ENCODE results near the gene RNF220.

Gene RNF220

DNA sequence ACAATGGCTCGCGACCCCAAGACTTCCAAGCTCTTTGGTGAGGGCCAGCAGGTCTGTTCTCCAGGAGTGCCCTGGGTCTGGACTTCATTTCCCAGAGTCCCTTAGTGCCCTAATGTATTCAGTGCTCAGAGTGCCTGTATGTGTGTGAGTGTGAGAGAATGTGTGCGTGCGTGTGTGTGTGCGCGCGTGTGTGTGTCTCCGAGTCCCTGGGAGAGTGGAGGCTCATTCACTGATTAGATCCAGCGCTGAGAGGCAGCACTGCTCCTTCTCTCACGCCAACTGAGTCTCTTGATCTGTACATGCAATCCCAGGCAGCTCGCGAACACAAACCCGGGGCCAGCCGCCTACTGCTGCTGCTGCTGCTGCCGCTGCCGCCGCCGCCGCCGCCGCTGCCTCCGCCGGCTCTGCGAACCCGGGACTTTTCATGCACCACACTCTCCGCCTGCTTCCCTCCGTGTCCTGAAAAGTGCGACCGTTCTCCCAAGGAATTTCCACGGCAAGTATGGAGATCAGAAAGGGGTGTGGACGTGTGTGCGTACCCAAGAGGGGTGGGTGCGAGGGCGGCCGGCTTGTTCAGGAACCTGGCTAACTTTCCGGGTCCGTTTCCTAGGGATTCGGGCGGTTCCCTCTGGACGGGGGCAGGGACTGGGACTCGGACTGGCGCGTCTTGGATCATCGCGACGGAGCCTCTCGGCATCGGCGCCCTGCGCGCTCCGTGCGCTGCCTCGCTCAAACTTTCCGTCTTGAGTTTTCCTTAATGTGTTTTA lies at the start of gene RNF220:
RNF220 (plus strand) TSS at position 225 of the 767 bp plus-strand sequence.
- H3K4me3 ChIP-seq (ENCODE audit: low read length) = peak within 1 kb of the TSS; percentile 66
- H3K9ac ChIP-seq (ENCODE audit: low read length) = no peak within 1 kb of the TSS
- H3K27me3 ChIP-seq (ENCODE audit: control insufficient read depth, insufficient read depth, low read length) = peaks cover 65% of the 10 kb centered on the region
- no peaks in the 10 kb centered on the region for H3K36me3 ChIP-seq (ENCODE audit: control insufficient read depth, insufficient read depth, low read length)
- H3K4me1 ChIP-seq (ENCODE audit: control insufficient read depth, insufficient read depth, low read length) = peaks cover 7% of the 10 kb centered on the region
- H3K27ac ChIP-seq (ENCODE audit: low read depth, low read length) = no peak within 1 kb of the TSS

DNA sequence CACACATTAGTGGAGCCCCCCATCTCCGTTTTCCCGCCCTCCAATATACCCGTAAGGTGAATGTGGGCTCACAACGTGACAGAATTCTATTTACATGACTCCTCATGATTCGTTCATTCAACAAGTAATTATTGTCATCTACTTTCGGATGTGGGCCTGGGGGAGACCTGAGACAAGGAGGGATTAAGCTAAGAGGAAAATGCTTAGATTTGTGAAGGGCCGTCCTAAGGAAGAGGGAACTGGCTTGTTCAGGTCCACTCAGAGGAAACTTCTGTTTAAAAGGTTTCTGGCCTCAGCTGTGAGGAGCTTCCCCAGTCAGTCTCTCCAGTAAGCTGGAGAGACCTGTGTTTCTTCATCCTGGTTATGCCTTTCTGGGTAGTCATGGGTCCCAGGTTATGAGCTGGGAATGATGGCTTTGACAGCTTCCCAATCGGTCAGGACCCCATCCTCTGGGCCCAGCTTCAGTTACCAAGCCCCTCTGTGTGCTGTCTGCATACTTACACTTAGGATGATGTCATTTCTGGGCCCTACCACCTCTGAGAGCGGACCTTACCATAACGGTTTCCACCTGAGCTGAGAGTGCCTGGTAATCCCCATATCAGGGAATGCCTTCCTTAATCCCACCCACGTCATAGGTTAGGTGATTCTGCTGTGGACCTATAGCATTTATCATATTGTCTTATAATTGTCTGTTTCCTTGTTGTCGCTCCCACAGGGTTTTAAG lies 49.3 kb upstream of the RNF220 start:
- H3K9ac ChIP-seq (ENCODE audit: low read length) = no peak overlapping the region
- no peak overlapping the region for H3K27ac ChIP-seq (ENCODE audit: low read depth, low read length)
- no peak overlapping the region for H3K4me3 ChIP-seq (ENCODE audit: low read length)
- H3K4me1 ChIP-seq (ENCODE audit: control insufficient read depth, insufficient read depth, low read length) = peaks cover 4% of the 10 kb centered on the region
- H3K27me3 ChIP-seq (ENCODE audit: control insufficient read depth, insufficient read depth, low read length) = no peaks in the 10 kb centered on the region
- no peaks in the 10 kb centered on the region for H3K36me3 ChIP-seq (ENCODE audit: control insufficient read depth, insufficient read depth, low read length)

DNA sequence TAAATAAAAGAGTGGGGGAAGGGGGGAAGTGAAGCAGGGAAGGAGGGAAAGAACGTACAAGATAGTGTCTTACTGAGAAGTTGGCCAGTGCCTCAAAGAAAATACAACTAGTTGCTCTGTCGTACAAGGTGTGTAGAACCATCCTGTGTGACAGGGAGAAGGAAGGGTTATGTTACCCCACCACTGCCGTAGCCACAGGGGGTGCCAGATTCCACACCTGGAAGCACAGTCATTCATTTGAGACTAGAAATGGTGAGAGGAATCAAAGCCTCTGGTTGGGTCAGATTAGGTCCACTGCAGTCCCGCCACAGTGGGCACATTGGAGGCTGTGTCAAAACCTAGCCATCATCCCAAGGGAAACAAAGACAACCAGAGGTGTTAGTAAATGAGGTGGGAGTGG lies 47.3 kb upstream of the RNF220 start:
- Histone ChIP-seq H3K9ac (ENCODE audit: low read length) (no peak overlapping the region), H3K4me1 (ENCODE audit: control insufficient read depth, insufficient read depth, low read length) (peaks cover 4% of the 10 kb centered on the region), H3K4me3 (ENCODE audit: low read length) (no peak overlapping the region), H3K27ac (ENCODE audit: low read depth, low read length) (no peak overlapping the region), H3K36me3 (ENCODE audit: control insufficient read depth, insufficient read depth, low read length) (no peaks in the 10 kb centered on the region), H3K27me3 (ENCODE audit: control insufficient read depth, insufficient read depth, low read length) (no peaks in the 10 kb centered on the region)

DNA sequence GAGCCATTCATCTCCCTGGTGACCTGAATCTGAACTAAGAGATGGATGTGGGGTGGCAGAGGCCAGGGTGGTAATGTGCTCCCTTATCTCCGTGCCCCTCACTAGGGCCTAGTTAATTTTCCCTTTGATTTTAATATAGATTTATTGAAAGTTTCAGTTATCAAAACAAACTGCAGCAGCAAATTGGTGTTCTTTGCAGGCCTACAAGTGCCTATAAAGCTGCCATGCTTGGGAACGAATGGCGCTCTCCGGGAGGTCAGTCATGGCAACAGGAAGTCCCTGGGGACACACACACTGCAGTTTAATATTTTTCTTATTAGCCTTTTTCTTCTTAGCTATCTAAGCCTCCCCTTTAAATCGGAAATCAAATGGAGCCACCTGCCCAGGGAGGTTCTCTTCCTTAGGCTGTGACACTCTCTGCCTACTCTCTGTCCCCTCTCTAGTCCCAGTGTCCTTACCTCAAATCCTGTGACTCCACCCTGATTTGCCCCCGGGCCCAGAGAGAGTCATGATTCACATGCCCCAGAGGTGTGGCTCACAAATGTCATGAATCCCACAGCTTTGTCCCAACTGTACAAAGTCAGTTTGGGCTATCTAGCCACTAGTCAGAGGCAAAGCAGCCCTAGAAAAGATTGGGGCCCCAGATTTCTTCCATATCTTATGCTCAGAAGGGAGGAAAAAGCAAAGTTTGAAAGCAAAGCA lies 45.7 kb upstream of the RNF220 start:
- Histone ChIP-seq H3K4me3 (ENCODE audit: low read length) (no peak overlapping the region), H3K27ac (ENCODE audit: low read depth, low read length) (no peak overlapping the region), H3K36me3 (ENCODE audit: control insufficient read depth, insufficient read depth, low read length) (no peaks in the 10 kb centered on the region), H3K4me1 (ENCODE audit: control insufficient read depth, insufficient read depth, low read length) (no peaks in the 10 kb centered on the region), H3K9ac (ENCODE audit: low read length) (no peak overlapping the region), H3K27me3 (ENCODE audit: control insufficient read depth, insufficient read depth, low read length) (no peaks in the 10 kb centered on the region)

DNA sequence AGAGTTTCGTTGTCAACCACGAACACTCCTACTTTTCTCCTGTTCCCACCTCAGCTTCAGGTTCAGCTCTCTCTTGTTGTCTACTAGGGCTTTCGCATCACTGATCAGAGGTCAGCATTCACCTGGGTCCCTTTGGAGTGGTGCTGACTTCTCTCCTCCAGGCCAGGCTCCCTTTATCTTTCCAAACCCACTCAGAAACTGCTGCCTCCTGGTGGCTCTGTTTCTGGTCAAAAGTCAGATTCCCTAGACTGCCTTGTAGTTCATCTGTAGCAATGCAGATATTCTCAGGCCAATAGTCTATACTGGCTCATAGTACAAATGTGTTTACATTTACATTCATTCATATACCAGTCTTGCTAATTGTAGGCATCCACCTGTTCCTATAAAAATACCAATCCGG lies 43.6 kb upstream of the RNF220 start:
- no peaks in the 10 kb centered on the region for H3K4me1 ChIP-seq (ENCODE audit: control insufficient read depth, insufficient read depth, low read length)
- no peak overlapping the region for H3K27ac ChIP-seq (ENCODE audit: low read depth, low read length)

DNA sequence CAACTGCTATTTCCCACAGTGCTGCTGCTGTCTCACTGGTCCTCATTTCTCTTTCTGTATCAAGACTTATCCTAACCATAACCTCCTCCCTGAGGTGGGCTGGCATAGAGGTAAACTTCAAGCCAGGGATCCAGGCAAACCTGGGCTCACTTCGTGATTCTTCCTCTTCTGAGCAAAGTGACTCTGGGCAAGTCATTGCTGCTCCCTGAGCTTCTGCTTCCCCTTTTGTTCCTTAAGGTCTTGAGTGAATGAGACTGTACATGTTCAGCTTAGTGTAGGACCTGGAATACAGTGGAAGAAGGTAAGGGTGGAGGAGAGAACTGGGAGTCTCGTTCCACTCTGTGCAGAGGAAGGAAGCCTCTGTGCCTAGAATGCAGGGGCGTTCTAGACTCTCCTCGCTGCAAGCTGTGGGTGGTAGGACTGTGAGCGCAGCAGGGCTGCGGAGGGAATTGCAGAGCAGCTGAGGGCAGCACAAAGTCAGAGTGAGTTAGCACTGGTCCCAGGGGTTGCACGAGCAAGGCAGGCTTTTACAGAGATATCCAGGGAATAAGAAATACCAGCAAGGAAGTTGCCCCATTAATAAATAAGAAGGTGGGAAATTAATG lies 38.6 kb upstream of the RNF220 start:
- Histone ChIP-seq H3K36me3 (ENCODE audit: control insufficient read depth, insufficient read depth, low read length) (no peaks in the 10 kb centered on the region), H3K27ac (ENCODE audit: low read depth, low read length) (no peak overlapping the region), H3K27me3 (ENCODE audit: control insufficient read depth, insufficient read depth, low read length) (no peaks in the 10 kb centered on the region), H3K9ac (ENCODE audit: low read length) (no peak overlapping the region), H3K4me3 (ENCODE audit: low read length) (no peak overlapping the region), H3K4me1 (ENCODE audit: control insufficient read depth, insufficient read depth, low read length) (no peaks in the 10 kb centered on the region)

More for the DNA sequence above, 43.6 kb upstream of the RNF220 start:
- H3K4me3 ChIP-seq (ENCODE audit: low read length) = no peak overlapping the region
- H3K36me3 ChIP-seq (ENCODE audit: control insufficient read depth, insufficient read depth, low read length) = no peaks in the 10 kb centered on the region
- no peak overlapping the region for H3K9ac ChIP-seq (ENCODE audit: low read length)
- no peaks in the 10 kb centered on the region for H3K27me3 ChIP-seq (ENCODE audit: control insufficient read depth, insufficient read depth, low read length)

DNA sequence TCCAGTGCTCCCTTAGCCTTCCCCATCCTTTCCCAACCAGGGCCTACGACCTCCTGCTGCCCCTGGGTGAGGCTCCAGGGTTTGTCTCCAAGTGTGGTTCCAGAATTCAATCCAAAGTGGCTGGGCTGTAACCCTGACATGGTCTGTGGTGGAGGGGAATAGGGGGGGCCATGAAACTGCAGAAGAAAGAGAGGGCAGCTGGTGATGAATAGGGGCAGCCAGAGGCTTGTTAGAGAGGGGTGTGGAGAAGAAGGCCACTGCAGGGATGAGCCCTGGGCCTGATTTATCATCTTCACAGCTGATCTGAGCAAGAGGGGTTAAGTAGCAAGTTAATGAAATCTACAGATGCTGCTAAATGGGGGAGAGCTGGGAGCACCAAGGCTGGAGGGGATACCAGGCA lies 37.1 kb upstream of the RNF220 start:
- no peaks in the 10 kb centered on the region for H3K4me1 ChIP-seq (ENCODE audit: control insufficient read depth, insufficient read depth, low read length)
- no peak overlapping the region for H3K27ac ChIP-seq (ENCODE audit: low read depth, low read length)
- H3K4me3 ChIP-seq (ENCODE audit: low read length) = no peak overlapping the region
- no peaks in the 10 kb centered on the region for H3K27me3 ChIP-seq (ENCODE audit: control insufficient read depth, insufficient read depth, low read length)
- H3K9ac ChIP-seq (ENCODE audit: low read length) = no peak overlapping the region
- no peaks in the 10 kb centered on the region for H3K36me3 ChIP-seq (ENCODE audit: control insufficient read depth, insufficient read depth, low read length)

DNA sequence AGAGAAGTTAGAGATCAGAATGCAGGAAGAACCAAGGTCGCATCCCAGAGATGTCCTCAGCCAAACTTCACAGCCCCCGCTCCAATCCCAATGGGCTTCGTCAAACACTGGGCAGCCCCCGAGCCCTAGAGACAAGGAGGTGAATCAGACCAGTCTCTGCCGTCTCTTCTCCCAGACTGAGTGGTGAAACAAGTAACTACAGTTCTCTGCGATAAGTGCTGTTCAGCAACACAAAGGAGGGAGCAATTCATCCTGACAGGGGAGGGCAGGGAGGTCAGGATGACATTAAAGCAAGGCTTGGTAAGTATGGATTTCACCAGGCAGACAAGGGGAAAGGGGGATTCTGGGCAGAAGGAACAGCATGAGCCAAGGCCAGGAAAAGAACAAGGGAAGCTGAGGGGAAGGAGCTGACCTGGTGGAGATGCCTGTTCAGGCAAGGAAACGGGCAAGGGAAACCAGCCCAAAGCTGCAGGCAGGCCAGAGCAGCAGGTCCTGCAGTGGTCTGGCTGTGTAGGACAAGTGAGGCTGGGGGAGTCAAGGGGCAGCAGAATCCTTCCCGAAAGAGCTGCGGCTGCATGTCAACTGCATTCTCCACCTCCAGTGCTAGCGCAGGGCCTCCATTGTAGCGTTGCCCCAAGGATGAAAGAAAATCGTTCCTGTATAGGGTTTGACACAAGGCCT lies 36.4 kb upstream of the RNF220 start:
- Histone ChIP-seq H3K4me1 (ENCODE audit: control insufficient read depth, insufficient read depth, low read length) (no peaks in the 10 kb centered on the region), H3K27ac (ENCODE audit: low read depth, low read length) (no peak overlapping the region), H3K27me3 (ENCODE audit: control insufficient read depth, insufficient read depth, low read length) (no peaks in the 10 kb centered on the region), H3K9ac (ENCODE audit: low read length) (no peak overlapping the region), H3K4me3 (ENCODE audit: low read length) (no peak overlapping the region), H3K36me3 (ENCODE audit: control insufficient read depth, insufficient read depth, low read length) (no peaks in the 10 kb centered on the region)

DNA sequence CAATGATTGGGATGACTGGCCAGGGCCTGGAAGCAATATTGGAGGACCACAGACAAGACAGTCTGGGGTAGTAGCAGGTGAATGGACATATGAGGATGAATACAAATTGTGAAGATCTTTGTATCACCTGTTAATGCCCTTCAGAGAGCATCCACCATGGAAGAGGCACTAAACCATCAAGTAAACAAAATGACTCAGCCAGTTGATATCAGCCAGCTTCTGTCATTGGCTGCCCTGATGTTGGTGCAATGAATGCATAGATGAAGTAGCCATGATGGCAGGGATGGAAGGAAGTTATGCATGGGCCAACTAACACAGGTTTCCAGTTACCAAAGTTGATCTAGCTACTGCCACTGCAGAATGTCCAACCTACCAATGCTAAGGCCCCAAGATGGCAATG lies 33.8 kb upstream of the RNF220 start:
- no peak overlapping the region for H3K9ac ChIP-seq (ENCODE audit: low read length)
- no peaks in the 10 kb centered on the region for H3K27me3 ChIP-seq (ENCODE audit: control insufficient read depth, insufficient read depth, low read length)
- H3K4me1 ChIP-seq (ENCODE audit: control insufficient read depth, insufficient read depth, low read length) = no peaks in the 10 kb centered on the region
- H3K36me3 ChIP-seq (ENCODE audit: control insufficient read depth, insufficient read depth, low read length) = no peaks in the 10 kb centered on the region
- no peak overlapping the region for H3K4me3 ChIP-seq (ENCODE audit: low read length)
- no peak overlapping the region for H3K27ac ChIP-seq (ENCODE audit: low read depth, low read length)

DNA sequence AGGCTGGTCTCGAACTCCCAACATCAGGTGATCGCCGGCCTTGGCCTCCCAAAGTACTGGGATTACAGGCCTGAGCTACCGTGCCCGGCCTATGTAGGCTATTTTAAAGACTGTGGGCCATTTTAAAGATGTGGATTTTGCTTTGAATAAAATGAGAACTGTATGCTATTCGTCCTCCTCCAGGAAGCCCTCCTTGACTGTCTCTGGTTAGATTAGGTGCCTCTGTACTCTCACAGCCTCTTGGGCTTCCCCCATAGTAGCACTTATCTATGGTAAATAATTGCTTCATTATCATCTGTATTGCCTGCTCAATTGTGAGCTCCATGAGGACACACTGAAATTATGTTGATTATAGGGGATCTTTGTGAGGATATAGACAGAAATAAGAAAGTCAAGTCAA lies 29.5 kb upstream of the RNF220 start:
- no peak overlapping the region for H3K9ac ChIP-seq (ENCODE audit: low read length)
- H3K27ac ChIP-seq (ENCODE audit: low read depth, low read length) = no peak overlapping the region
- no peak overlapping the region for H3K4me3 ChIP-seq (ENCODE audit: low read length)
- H3K4me1 ChIP-seq (ENCODE audit: control insufficient read depth, insufficient read depth, low read length) = no peaks in the 10 kb centered on the region
- H3K27me3 ChIP-seq (ENCODE audit: control insufficient read depth, insufficient read depth, low read length) = no peaks in the 10 kb centered on the region
- H3K36me3 ChIP-seq (ENCODE audit: control insufficient read depth, insufficient read depth, low read length) = no peaks in the 10 kb centered on the region

DNA sequence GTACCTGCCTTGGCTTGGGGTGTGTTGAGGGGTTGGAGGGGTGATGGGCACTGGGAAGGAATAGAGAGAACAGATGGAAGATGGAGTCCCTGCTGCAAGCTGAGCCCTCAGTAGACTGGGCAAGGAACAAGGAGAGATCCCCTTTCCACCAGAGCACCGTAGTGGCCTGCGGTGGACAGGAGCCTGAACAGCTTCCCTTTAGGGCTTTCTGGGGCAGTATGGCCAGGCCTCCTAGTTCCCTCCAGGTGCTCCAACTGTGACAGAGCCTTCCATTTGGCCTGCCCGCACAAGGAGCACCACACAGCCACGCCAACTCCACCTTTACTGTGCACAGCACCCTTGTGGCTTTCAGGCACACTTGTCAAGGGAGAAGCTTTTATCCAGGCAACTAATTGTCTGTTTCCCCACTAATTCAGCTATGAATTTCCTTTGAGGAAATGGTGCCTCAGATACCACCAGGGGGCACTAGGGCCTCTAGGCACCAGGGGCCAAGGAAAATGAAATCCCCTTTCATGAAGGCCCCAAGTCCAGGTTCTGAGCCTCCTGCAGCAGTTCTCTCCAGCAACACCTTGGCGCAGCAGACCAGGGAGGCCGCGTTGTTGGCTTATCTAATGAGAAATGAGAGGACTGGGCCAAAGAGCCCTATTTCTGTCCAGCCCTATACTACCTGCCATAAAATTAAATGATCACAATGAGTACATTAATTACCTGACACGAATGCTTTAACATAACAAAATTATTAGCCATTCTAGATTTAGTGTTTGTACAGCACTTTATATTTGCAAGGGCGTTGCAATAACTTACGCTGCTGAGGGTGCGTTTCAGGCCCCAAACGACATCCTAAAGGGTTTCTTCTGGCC lies 26.9 kb upstream of the RNF220 start:
- no peaks in the 10 kb centered on the region for H3K36me3 ChIP-seq (ENCODE audit: control insufficient read depth, insufficient read depth, low read length)
- no peak overlapping the region for H3K4me3 ChIP-seq (ENCODE audit: low read length)
- H3K27me3 ChIP-seq (ENCODE audit: control insufficient read depth, insufficient read depth, low read length) = no peaks in the 10 kb centered on the region
- H3K27ac ChIP-seq (ENCODE audit: low read depth, low read length) = no peak overlapping the region
- H3K4me1 ChIP-seq (ENCODE audit: control insufficient read depth, insufficient read depth, low read length) = no peaks in the 10 kb centered on the region
- H3K9ac ChIP-seq (ENCODE audit: low read length) = no peak overlapping the region

Data from rectal smooth muscle tissue (tissue), 1 donor.